Measurements from ENCODE around the gene DGKG.

Gene DGKG

GRCh38 chr3:186381424-186382216 is 19.6 kb upstream of the DGKG start:
- no peak for DNase-seq
- TF ChIP-seq GATA1 (IDR thresholded peaks at IDR 0.05; ENCODE audit: low read depth, low read length) = no peak
- no peak for TF ChIP-seq POLR2A (IDR thresholded peaks at IDR 0.05; ENCODE audit: low read length)

- TF ChIP-seq GATA1 (IDR thresholded peaks at IDR 0.05; ENCODE audit: low read depth, low read length) = no peak
- no peak for TF ChIP-seq POLR2A (IDR thresholded peaks at IDR 0.05; ENCODE audit: low read length)
- DNase-seq = no peak
These were observed 18.8 kb upstream of the DGKG start for GRCh38 chr3:186380622-186381380.

DNA sequence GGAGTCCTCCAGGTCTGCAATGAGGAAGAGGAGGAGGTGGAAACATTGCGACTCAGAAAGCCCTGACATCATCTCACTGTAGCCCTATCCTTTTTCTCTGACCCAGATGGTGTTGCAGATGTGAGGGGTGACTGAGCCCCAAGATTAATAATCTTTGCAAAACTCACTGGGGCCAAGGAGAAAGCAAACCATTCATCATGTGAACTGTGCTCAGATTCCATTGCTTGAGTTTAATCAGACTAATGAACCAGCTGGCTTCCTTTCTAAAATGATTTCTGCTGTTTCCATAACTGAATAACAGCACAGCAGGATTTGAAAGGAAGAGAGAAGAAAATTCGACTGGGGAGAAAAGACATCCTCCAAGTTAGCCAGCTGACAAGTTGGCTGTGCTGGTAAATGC is 13.4 kb upstream of the DGKG start:
- no peak for DNase-seq
- no peak for TF ChIP-seq GATA1 (IDR thresholded peaks at IDR 0.05; ENCODE audit: low read depth, low read length)
- TF ChIP-seq POLR2A (IDR thresholded peaks at IDR 0.05; ENCODE audit: low read length) = no peak

- no peak for DNase-seq
- no peak for TF ChIP-seq POLR2A (IDR thresholded peaks at IDR 0.05; ENCODE audit: low read length)
- TF ChIP-seq GATA1 (IDR thresholded peaks at IDR 0.05; ENCODE audit: low read depth, low read length) = no peak
These were observed 12.3 kb upstream of the DGKG start for GRCh38 chr3:186374376-186374775.

GRCh38 chr3:186369217-186369616 is 7.2 kb upstream of the DGKG start:
- no peak for DNase-seq
- TF ChIP-seq POLR2A (IDR thresholded peaks at IDR 0.05; ENCODE audit: low read length) (no peak), GATA1 (IDR thresholded peaks at IDR 0.05; ENCODE audit: low read depth, low read length) (no peak)

DNA sequence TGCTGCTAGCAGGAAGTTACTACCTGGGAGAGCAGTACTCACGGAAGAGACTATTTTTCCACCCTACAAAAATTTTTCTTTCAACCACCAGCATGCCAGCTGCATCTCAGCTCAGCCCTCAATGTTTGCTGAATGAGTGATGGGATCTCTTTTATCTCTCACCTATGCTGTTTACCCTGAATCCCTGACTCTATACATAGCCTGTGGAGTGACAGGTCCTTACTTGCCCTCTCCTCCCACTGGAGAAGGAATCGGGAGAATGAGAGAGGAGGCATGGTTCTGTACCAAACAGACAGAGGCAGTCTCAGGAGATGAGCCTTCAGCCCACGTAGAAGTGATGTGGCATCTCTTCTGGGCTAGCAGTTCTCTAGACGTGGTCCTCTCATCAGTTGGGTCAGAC is 6.7 kb upstream of the DGKG start:
- no peak for DNase-seq
- TF ChIP-seq POLR2A (IDR thresholded peaks at IDR 0.05; ENCODE audit: low read length) (no peak), GATA1 (IDR thresholded peaks at IDR 0.05; ENCODE audit: low read depth, low read length) (no peak)

DNA sequence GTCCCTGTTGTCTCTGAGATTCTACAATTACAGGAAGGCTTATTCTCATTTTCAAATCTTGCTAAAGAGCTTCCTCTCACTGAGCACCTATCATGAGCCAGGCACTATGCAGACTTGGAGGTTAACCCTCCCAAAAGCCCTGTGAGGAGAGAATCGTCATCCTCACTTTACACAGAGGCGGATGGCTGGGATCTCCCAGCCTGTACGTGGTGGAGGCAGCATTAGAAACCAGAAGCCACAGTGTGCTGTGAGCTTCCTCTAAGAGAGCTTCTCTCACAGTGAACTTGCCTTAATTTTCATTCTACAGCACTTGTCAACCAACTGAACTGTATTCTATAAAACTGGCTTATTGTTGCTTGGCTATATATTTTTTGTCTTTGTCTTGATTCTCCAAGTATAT is 6.1 kb upstream of the DGKG start:
- TF ChIP-seq POLR2A (IDR thresholded peaks at IDR 0.05; ENCODE audit: low read length) (no peak), GATA1 (IDR thresholded peaks at IDR 0.05; ENCODE audit: low read depth, low read length) (no peak)
- DNase-seq = no peak

DNA sequence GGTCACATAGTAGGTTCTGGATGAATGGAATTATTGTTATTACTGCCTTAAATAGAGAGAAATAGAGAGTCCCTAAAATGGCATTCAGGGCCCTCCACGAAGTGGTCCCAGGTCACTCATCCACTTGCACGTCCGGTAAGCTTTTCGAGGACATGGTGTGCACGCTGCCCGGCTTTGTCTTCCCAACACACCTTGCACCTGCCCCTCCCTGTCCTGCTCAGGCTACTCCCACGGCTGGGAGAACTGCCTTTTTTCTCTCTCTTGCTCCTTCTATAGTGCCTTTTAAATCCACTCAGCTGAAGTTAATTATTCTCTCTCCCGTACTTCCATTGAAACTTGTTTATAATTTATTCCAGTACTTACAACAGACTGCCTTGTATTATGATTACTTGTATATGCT is 5.6 kb upstream of the DGKG start:
- no peak for DNase-seq
- TF ChIP-seq GATA1 (IDR thresholded peaks at IDR 0.05; ENCODE audit: low read depth, low read length) = no peak
- no peak for TF ChIP-seq POLR2A (IDR thresholded peaks at IDR 0.05; ENCODE audit: low read length)

- no peak for DNase-seq
These were observed 4.2 kb upstream of the DGKG start for GRCh38 chr3:186366206-186366605.

DNA sequence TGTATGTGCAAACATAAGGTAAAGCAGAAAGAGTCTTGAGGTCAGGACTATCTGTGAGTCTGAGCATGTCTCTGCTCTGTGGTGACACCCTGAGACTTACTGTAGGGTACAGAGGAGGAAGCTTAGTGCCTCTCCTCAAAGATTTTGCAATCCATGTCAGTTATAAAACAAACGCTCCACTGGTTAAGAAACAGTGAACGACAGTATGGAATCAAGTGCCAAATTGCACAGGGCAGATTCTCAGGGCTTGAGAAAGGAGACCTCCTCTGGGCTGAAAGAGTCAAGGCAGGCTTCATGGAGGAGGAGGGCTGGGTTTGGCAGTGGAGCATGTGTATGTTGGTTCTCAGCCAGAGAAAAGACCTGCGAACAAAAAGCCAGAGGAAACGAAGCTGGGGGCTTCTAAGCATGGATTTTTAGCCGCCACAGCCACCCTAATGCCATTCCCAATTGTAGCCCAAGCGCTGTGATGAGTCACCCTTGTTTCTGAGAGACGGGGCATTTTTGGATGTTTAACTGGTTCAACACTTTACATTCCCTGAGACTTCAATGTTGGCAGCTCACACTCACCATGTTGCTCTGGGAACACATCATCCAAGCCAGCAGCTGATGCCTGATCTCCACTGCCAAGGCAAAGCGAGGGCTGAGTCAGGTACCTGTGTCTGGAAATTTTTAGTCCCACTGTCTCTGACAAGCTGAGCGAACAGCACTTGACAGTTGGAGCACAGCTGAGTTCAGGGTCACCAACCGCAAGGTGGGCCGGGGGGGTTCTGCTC is 3.4 kb upstream of the DGKG start:
- TF ChIP-seq POLR2A (IDR thresholded peaks at IDR 0.05; ENCODE audit: low read length) (no peak), GATA1 (IDR thresholded peaks at IDR 0.05; ENCODE audit: low read depth, low read length) (no peak)
- no peak for DNase-seq

More at GRCh38 chr3:186366206-186366605, 4.2 kb upstream of the DGKG start:
- no peak for TF ChIP-seq GATA1 (IDR thresholded peaks at IDR 0.05; ENCODE audit: low read depth, low read length)
- TF ChIP-seq POLR2A (IDR thresholded peaks at IDR 0.05; ENCODE audit: low read length) = no peak

DNA sequence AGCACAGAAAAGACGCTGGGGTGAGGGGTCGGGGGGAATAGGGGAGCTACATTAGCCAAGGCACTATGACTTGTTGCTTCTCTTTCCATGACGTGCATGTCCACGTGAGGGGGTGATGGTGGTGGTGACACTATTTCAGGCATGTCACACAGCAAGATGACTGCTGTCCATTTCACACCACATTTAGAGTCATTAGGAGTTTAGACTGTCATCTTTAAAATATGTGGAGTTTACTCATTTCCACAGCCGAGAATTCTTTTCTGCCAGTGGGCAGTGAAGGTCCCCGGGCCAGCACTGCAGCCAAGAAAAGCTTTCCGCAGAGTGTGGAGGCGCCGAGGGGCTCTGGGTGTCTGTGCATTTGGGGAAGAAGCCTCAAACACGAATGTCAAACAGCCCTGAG is 954 bp upstream of the DGKG start:
- TF ChIP-seq GATA1 (IDR thresholded peaks at IDR 0.05; ENCODE audit: low read depth, low read length) = no peak
- no peak for TF ChIP-seq POLR2A (IDR thresholded peaks at IDR 0.05; ENCODE audit: low read length)
- DNase-seq = no peak

GRCh38 chr3:186362537-186362842 is 456 bp upstream of the DGKG start:
- no peak for TF ChIP-seq GATA1 (IDR thresholded peaks at IDR 0.05; ENCODE audit: low read depth, low read length)
- no peak for TF ChIP-seq POLR2A (IDR thresholded peaks at IDR 0.05; ENCODE audit: low read length)
- DNase-seq = no peak

- TF ChIP-seq POLR2A (IDR thresholded peaks at IDR 0.05; ENCODE audit: low read length) (no peak), GATA1 (IDR thresholded peaks at IDR 0.05; ENCODE audit: low read depth, low read length) (no peak)
- DNase-seq = no peak
These were observed 730 bp downstream of the DGKG start for GRCh38 chr3:186361246-186361761.

- no peak for TF ChIP-seq POLR2A (IDR thresholded peaks at IDR 0.05; ENCODE audit: low read length)
- no peak for TF ChIP-seq GATA1 (IDR thresholded peaks at IDR 0.05; ENCODE audit: low read depth, low read length)
- no peak for DNase-seq
These were observed 1.3 kb downstream of the DGKG start for GRCh38 chr3:186360779-186361178.
